Daoy (cell line): Measurements from ENCODE around the gene AADAT. TPM values are rescaled to one million over a fixed set of nuclear protein-coding genes. Genes with fewer than 3 reads are reported as not detected.
"Not testable (repeated sequence)": the region's sequence is repeated elsewhere in the genome, so short reads cannot be mapped to it uniquely, and the experiment has no call there.

Experiments used
- DNase-seq: peaks from one replicate; pipeline ENCODE4 v3.0.0-alpha.2; 2015; ENCODE audit warnings: low read depth
- total RNA-seq: library from RNA; depleted of rRNA; stranded (reverse); fragments of >200 nt; shearing (Covaris generic); gene quantifications from 2 replicates; pipeline ENCODE4 v1.2.3, GENCODE V29; 2014

Gene AADAT
- total RNA-seq, 1 experiment from 2014 or later: 2.5 TPM

GRCh38 chr4:170090352-170091052, 746 bp upstream of the AADAT start:
- no peak for DNase-seq

- DNase-seq: peak; percentile 33
These were observed 485 bp downstream of the AADAT start for GRCh38 chr4:170089274-170089667.

GRCh38 chr4:170088716-170089115, 1.0 kb downstream of the AADAT start:
- no peak for DNase-seq

- no peak for DNase-seq
These were observed 2.5 kb downstream of the AADAT start for GRCh38 chr4:170087163-170087700.

- DNase-seq: no peak
These were observed 6.2 kb downstream of the AADAT start for GRCh38 chr4:170083541-170083940.

GRCh38 chr4:170080496-170080895, 9.3 kb downstream of the AADAT start:
- no peak for DNase-seq

GRCh38 chr4:170079981-170080380, 9.8 kb downstream of the AADAT start:
- DNase-seq: no peak

GRCh38 chr4:170071196-170071595, 18.6 kb downstream of the AADAT start:
- DNase-seq: no peak

GRCh38 chr4:170068438-170069128, 21.2 kb downstream of the AADAT start:
- DNase-seq: no peak

GRCh38 chr4:170059421-170059820, 30.3 kb downstream of the AADAT start:
- DNase-seq: no peak

GRCh38 chr4:170058826-170059225, 30.9 kb downstream of the AADAT start:
- no peak for DNase-seq

GRCh38 chr4:170057866-170058265, 31.9 kb downstream of the AADAT start:
- no peak for DNase-seq

- no peak for DNase-seq
These were observed 36.8 kb downstream of the AADAT start for GRCh38 chr4:170052919-170053318.

- DNase-seq: no peak
These were observed 38.4 kb downstream of the AADAT start for GRCh38 chr4:170051402-170051801.

GRCh38 chr4:170049766-170050165, 40.0 kb downstream of the AADAT start:
- no peak for DNase-seq

- peak; percentile 27 for DNase-seq
These were observed 41.9 kb downstream of the AADAT start for GRCh38 chr4:170047771-170048354.

- not testable (repeated sequence) for DNase-seq
These were observed 43.6 kb downstream of the AADAT start for GRCh38 chr4:170046156-170046555.

- no peak for DNase-seq
These were observed 49.6 kb downstream of the AADAT start for GRCh38 chr4:170040031-170040680.

GRCh38 chr4:170038769-170039168, 51.0 kb downstream of the AADAT start:
- no peak for DNase-seq

GRCh38 chr4:170038232-170038631, 51.5 kb downstream of the AADAT start:
- no peak for DNase-seq

- DNase-seq: no peak
These were observed 52.3 kb downstream of the AADAT start for GRCh38 chr4:170037481-170037880.

- no peak for DNase-seq
These were observed 53.9 kb downstream of the AADAT start for GRCh38 chr4:170035845-170036244.
